Esophagus (tissue), 2 donors: ENCODE measurements around the gene ZFYVE28. TPM values are rescaled to one million over a fixed set of nuclear protein-coding genes. Genes with fewer than 3 reads are reported as not detected.
"Not testable (repeated sequence)": the region's sequence is repeated elsewhere in the genome, so short reads cannot be mapped to it uniquely, and the experiment has no call there.

Source experiments
- H3K27ac ChIP-seq, 2 donors: one replicate each; pipeline ENCODE4 v1.5.1; 2013; ENCODE audit warnings: low read depth in 2 of 2, mild to moderate bottlenecking in 2 of 2, inconsistent platforms in 1 of 2, low read length in 1 of 2, moderate library complexity in 1 of 2
- H3K27me3 ChIP-seq, 2 donors: one replicate each; pipeline ENCODE4 v1.6.1; 2013; ENCODE audit warnings: low read length in 2 of 2, control low read depth in 1 of 2, mild to moderate bottlenecking in 1 of 2; ENCODE audit not compliant: insufficient read depth in 2 of 2, control insufficient read depth in 1 of 2
- H3K36me3 ChIP-seq, 2 donors: one replicate each; pipeline ENCODE4 v1.6.1; 2013; ENCODE audit warnings: low read length in 1 of 2; ENCODE audit not compliant: control insufficient read depth in 2 of 2, insufficient read depth in 2 of 2
- H3K4me1 ChIP-seq, 2 donors: one replicate each; pipeline ENCODE4 v1.6.1; 2013; ENCODE audit warnings: low read length in 1 of 2; ENCODE audit not compliant: control insufficient read depth in 2 of 2, insufficient read depth in 2 of 2
- H3K4me3 ChIP-seq, 2 donors: one replicate each; pipeline ENCODE4 v1.5.1; 2013; ENCODE audit warnings: low read length in 2 of 2, mild to moderate bottlenecking in 2 of 2, low read depth in 1 of 2, moderate library complexity in 1 of 2
- H3K9me3 ChIP-seq, 2 donors: one replicate each; pipeline ENCODE4 v1.6.1; 2013; ENCODE audit warnings: mild to moderate bottlenecking in 2 of 2, low read depth in 1 of 2, low read length in 1 of 2, moderate library complexity in 1 of 2; ENCODE audit not compliant: control insufficient read depth in 2 of 2, insufficient read depth in 1 of 2
- WGBS, 2 donors: extraction: QIAGEN DNeasy Blood & Tissue Kit; methylation state at CpG; one replicate each; pipeline ENCODE4 v1.1.7; 2013; 5-methylcytosine and 5-hydroxymethylcytosine counted together
- polyA plus RNA-seq, 2 donors: library from polyadenylated mRNA; stranded (reverse); fragments of 200-250 nt; gene quantifications; one replicate each; pipeline ENCODE4 v1.2.3, GENCODE V29; 2013
- donor health status: healthy with polysubstance abuse.
- donor health status: Bipolar disorder and iron deficiency.

ZFYVE28 gene
- polyA plus RNA-seq, 2 donors, result 5.2 to 5.4 TPM

DNA sequence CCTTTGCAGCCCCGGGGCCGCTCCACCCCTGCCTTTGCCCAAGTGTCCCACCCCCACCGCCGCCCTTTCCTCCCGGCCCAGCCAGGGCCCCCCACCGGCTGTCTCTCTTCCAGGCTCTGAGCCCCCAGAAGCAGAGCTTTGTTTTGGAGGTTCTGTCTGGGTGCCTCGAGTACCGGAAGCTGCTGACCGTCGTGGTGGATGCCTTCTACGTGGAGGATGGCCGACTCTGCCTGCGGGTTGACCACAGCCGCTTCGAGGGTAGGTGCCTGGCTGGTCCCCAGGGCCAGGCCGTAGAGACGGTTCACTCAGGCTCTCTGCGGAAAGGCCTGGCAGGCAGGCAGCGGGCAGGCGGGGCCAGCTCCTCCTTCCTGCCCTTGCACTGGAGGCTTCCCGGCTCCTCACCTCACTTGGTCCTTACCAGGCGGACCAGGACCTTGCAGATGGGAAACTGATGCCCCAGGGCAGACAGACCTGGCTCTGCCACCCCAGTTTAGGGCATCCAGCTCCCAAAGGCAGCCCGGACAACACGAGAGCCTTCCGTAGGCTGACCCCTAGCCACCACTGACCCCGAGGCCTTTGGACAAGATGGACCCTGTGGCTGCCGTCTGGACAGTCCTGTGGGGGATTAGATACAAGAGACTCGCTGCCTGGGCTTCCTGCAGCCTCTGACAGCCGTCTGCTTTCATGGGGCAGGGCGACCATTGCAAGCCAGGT is 18.5 kb upstream of the ZFYVE28 start:
- Histone ChIP-seq H3K27me3 (no peaks in the 10 kb centered on the region), H3K4me1 (no peaks in the 10 kb centered on the region), H3K4me3 (no peak overlapping the region), H3K27ac (no peak overlapping the region), H3K36me3 (no peaks in the 10 kb centered on the region), H3K9me3 (no peaks in the 10 kb centered on the region)
- 82% methylated on average over 28 to 30 of the region's 30 CpGs for WGBS, 2 donors

DNA sequence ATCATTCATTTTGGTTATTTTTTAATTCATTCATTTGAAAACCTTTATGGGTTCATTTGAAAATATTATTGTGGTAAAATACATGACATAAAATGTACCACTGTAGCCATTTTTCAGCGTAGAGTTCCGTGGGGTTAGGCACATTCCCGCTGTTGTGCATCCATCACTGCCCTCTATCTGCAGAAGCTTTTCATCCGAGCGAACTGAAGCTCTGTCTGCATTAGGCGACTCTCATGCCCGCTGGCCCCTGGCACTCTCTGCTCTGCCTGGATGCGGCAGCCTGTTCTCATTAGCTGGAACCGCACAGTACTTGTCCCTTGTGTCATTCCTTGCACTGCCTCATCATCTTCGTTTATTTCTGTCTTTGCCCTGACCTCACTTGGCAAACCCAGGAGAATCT is 17.9 kb upstream of the ZFYVE28 start:
- H3K27ac ChIP-seq, result no peak overlapping the region
- no peaks in the 10 kb centered on the region for H3K27me3 ChIP-seq
- 49 to 56% methylated on average over 10 of the region's 10 CpGs for WGBS, 2 donors

DNA sequence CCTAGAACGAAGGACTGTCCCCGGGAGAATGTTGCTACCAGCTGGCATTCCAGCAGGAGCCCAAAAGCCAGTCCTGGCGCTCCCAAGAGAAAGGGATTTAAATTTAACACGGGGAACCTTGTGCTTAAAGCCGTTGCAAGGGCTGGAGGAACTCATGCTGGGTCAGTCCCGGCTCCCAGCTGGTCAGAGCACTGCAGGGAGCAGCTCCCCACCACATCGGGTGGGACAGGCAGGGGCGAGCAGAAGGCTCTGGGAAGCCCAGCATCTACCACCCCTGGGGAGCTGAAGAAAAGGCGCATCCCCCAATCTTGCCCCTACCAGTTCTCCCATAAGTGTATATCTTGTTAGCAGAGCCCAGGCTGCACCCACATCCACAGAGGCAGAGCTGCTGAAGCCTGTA is 16.0 kb upstream of the ZFYVE28 start:
- Histone ChIP-seq H3K36me3 (no peaks in the 10 kb centered on the region), H3K4me1 (no peaks in the 10 kb centered on the region), H3K27ac (no peak overlapping the region), H3K27me3 (no peaks in the 10 kb centered on the region), H3K4me3 (no peak overlapping the region), H3K9me3 (no peaks in the 10 kb centered on the region)
- WGBS, 2 donors, result 57 to 70% methylated on average over 9 of the region's 9 CpGs

More for the DNA sequence above, 17.9 kb upstream of the ZFYVE28 start:
- no peak overlapping the region for H3K4me3 ChIP-seq
- no peaks in the 10 kb centered on the region for H3K4me1 ChIP-seq
- no peaks in the 10 kb centered on the region for H3K36me3 ChIP-seq
- no peaks in the 10 kb centered on the region for H3K9me3 ChIP-seq

DNA sequence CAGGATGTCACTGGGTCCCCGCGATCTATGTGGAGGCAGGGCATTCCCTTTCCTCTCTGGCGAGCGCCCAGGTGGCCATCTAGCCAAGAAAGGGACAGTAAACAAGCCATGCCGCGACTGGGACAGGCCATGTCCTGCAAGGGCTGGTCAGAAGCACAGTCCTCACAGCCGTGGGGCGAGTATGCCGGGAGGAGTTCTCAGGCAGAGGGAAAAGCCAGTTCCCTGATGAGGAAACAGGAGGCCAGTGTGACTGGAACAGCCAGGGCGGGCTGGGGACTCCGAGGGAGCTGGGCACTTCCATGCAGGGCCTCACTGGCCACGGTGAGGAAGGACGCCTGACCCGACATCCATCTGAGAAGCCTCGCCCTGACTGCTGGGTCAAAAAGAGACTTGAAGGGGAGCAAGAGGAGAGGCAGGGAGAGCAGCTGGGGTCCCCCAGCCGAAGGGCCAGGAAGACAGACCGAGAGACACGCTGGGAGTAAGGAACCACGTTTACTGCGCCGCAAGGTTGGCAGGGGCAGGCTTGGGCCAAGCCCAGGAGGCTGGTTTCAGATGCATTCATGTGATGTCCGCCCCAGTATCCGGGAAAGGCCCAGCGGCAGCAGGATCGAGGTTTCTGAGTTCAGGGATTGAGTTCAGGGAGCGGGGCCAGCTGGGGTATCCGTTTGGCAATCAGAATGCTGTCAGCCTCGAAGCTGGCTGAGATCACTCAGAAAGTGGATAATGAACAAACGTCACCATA is 15.3 kb upstream of the ZFYVE28 start:
- H3K4me1 ChIP-seq, result no peaks in the 10 kb centered on the region
- no peak overlapping the region for H3K27ac ChIP-seq

DNA sequence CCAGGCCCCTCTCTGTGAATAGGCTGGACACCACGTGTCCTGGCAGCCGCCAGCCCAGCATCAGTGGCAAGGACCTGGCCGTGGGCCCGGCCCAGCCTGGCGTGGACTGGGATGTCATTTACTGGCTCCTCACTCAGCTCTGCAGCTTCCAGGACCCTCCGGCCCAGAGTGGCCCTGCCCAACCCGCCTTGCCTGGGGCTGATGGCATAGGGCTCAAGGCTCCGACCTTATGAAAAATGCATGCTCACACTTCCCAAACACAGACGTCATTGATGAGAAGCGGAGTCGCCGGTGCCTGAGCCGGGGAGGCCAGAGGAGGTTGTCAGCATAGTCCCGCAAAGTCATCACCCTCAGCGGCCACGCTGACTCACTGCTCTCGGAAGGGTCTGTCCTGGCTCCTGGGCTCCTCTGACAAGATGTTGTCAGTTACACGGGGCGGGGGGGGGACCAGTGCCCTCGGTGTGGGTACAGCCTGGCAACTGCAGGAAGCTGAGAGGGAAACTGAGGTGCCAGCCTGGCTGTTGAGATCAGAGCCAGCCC is 14.6 kb upstream of the ZFYVE28 start:
- Histone ChIP-seq H3K27me3 (no peaks in the 10 kb centered on the region), H3K27ac (no peak overlapping the region), H3K9me3 (no peaks in the 10 kb centered on the region), H3K4me3 (no peak overlapping the region), H3K36me3 (no peaks in the 10 kb centered on the region), H3K4me1 (no peaks in the 10 kb centered on the region)
- WGBS, 2 donors, result 76 to 81% methylated on average over 20 of the region's 20 CpGs

More for the DNA sequence above, 15.3 kb upstream of the ZFYVE28 start:
- H3K9me3 ChIP-seq, result no peaks in the 10 kb centered on the region
- H3K27me3 ChIP-seq, result no peaks in the 10 kb centered on the region
- WGBS, 2 donors, result 74 to 75% methylated on average over 28 to 29 of the region's 29 CpGs
- H3K4me3 ChIP-seq, result no peak overlapping the region
- H3K36me3 ChIP-seq, result no peaks in the 10 kb centered on the region

DNA sequence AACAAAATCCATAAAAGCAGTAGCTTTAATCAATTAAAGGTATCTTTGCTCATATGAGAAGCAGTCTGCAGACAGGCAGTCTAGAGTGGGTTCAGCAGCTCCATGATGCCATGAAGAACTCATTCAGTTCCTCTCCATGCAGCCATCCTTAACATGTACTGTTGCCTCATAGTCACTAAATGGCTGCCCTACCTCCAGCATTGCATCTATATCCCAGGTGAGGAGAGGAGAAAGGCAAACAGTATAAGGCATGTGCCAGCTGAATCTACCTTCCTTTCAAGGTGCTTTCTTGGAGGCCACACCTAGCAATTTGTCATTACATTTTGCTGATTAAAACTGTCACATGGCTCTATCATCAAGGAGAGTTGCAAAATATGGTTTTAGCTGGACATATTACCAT is 13.6 kb upstream of the ZFYVE28 start:
- no peaks in the 10 kb centered on the region for H3K4me1 ChIP-seq

DNA sequence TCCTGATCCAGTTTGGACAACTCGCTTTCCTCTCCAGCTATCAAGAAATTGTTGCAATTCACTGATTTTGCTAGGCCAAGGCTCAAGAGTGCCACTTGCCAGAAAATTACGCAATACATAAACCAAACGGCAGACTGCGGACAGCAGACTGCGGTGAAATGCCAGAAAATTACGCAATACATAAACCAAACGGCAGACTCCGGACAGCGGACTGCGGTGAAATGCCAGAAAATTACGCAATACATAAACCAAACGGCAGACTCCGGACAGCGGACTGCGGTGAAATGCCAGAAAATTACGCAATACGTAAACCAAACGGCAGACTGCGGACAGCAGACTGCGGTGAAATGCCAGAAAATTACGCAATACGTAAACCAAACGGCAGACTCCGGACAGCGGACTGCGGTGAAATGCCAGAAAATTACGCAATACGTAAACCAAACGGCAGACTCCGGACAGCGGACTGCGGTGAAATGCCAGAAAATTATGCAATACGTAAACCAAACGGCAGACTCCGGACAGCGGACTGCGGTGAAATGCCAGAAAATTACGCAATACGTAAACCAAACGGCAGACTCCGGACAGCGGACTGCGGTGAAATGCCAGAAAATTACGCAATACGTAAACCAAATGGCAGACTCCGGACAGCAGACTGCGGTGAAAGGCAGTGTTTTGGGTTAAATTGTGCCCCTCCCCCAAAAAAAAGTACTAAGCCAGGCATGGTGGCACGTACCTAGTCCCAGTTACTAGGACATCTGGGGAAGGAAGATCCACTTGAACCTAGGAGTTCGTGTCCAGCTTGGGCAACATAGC is 11.7 kb upstream of the ZFYVE28 start:
- not testable (repeated sequence) for H3K4me1 ChIP-seq, H3K4me3 ChIP-seq, H3K27ac ChIP-seq, H3K36me3 ChIP-seq, H3K9me3 ChIP-seq, H3K27me3 ChIP-seq
- WGBS, 2 donors, result 68 to 71% methylated on average over 27 to 29 of the region's 49 CpGs

More for the DNA sequence above, 13.6 kb upstream of the ZFYVE28 start:
- Histone ChIP-seq H3K36me3 (no peaks in the 10 kb centered on the region), H3K27ac (no peak overlapping the region), H3K9me3 (no peaks in the 10 kb centered on the region), H3K27me3 (no peaks in the 10 kb centered on the region), H3K4me3 (no peak overlapping the region)

DNA sequence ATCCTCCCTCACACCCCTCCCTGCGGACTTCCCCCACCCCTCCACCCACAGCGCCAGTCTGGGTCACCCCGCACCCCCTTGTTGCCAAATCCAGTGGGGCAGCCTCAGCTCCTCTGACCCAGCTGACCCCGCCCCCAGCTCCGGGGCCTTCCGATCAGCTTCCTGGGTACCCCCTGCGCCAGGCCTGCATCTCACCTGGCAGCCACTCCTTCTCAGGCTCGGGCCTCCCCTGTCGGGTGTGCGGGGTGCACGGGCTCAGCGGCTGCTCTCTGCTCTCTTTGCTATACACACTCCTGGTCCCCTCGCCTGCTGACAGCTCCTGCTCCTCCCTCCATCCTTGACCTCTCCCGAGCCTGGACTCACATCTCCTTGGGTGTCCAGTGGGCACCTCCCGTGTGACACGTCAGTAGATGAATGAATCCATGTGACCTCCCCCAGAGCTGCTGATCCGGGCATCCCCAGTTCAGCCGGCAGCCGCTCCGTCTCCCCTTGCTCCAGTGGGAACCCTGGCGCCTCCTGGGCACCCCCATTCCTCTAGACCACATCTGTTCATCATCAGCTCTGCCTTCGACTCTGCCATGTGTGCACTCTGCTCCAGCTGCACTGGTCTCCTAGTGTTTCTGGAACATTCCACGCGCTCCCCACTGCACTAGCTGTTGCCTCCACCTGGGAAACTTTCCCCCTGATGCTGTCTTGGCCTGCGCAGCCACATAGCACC is 10.2 kb upstream of the ZFYVE28 start:
- no peaks in the 10 kb centered on the region for H3K4me1 ChIP-seq
- H3K36me3 ChIP-seq, result no peaks in the 10 kb centered on the region
- no peak overlapping the region for H3K4me3 ChIP-seq
- no peak overlapping the region for H3K27ac ChIP-seq
- 78% methylated on average over 25 of the region's 25 CpGs for WGBS, 2 donors
- no peaks in the 10 kb centered on the region for H3K27me3 ChIP-seq
- no peaks in the 10 kb centered on the region for H3K9me3 ChIP-seq
